Hepatocyte (in vitro differentiated cells): ENCODE results near the gene PDE4D.
"Not testable (repeated sequence)": the region's sequence is repeated elsewhere in the genome, so short reads cannot be mapped to it uniquely, and the experiment has no call there.

Experiments used
- EZH2phosphoT487 ChIP-seq: fragments of 200-600 bp; sonication (generic); IDR thresholded peaks from one replicate; pipeline ENCODE4 v1.6.1; 2018; ENCODE audit warnings: antibody characterized with exemption, mild to moderate bottlenecking, low read depth, moderate library complexity; ENCODE audit not compliant: unreplicated experiment, severe bottlenecking
- TF ChIP-seq, protein P1 (sequence below): fragments of 200-600 bp; sonication (generic); IDR thresholded peaks from 2 replicates; pipeline ENCODE4 v1.5.1; 2016; ENCODE audit warnings: antibody characterized with exemption, mild to moderate bottlenecking; ENCODE audit not compliant: poor library complexity

DNA sequence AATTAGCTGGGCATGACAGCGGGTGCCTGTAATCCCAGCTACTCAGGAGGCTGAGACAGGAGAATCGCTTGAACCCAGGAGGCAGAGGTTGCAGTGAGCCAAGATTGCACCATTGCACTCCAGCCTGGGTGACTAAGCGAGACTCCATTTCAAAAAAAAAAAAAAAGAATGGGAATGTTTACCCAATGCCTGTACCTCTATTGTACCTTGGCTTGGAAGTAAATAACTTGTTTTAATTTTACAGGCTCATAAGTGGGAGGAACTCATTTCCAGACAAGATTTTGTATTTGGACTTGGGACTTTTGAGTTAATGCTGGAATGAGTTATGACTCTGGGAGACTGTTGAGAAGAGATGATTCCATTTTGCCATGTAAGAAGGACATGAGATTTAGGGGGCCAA is 484.5 kb downstream of the PDE4D start:
- TF ChIP-seq, protein P1, sequence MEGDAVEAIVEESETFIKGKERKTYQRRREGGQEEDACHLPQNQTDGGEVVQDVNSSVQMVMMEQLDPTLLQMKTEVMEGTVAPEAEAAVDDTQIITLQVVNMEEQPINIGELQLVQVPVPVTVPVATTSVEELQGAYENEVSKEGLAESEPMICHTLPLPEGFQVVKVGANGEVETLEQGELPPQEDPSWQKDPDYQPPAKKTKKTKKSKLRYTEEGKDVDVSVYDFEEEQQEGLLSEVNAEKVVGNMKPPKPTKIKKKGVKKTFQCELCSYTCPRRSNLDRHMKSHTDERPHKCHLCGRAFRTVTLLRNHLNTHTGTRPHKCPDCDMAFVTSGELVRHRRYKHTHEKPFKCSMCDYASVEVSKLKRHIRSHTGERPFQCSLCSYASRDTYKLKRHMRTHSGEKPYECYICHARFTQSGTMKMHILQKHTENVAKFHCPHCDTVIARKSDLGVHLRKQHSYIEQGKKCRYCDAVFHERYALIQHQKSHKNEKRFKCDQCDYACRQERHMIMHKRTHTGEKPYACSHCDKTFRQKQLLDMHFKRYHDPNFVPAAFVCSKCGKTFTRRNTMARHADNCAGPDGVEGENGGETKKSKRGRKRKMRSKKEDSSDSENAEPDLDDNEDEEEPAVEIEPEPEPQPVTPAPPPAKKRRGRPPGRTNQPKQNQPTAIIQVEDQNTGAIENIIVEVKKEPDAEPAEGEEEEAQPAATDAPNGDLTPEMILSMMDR = not testable (repeated sequence)
- TF ChIP-seq EZH2phosphoT487 = not testable (repeated sequence)
